Astrocyte (in vitro differentiated cells and primary cell): ENCODE data around the gene ENPEP.

Experiments used
- CTCF ChIP-seq: IDR thresholded peaks from 2 replicates; pipeline ENCODE4 v1.5.1; 2011; ENCODE audit warnings: low read depth, mild to moderate bottlenecking, inconsistent platforms, low read length, moderate library complexity; ENCODE audit not compliant: insufficient read depth
- EZH2 ChIP-seq: IDR thresholded peaks from 2 replicates; pipeline ENCODE4 v1.6.1; 2012; ENCODE audit warnings: mild to moderate bottlenecking, low read length, inconsistent platforms; ENCODE audit not compliant: insufficient read depth

DNA sequence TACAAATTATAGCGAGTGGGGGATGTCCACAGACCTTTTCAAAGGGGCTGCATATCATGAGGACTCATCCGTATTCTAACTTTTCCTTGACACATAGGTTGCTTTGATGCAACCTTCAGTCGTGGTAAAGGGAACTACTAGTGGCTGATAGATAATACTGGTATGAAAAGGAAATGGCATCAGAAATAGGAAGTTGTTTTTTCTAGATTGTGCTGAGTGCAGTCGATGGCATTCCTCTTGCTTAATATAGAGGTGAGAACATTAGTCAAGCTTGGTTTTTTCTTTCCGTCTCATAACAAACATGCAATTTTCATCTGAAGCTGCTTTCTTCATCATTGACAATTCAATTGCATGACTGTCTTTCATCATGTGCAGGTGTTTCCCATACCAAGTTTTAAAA, 16.6 kb downstream of the ENPEP start:
- no peak for TF ChIP-seq CTCF
- TF ChIP-seq EZH2 = no peak
